ENCODE measurements around the gene FOXO6. TPM values are rescaled to one million over a fixed set of nuclear protein-coding genes. Genes with fewer than 3 reads are reported as not detected.

Gene FOXO6
- total RNA-seq, 1 experiment from 2014 or later, result 0.59 TPM

- intact Hi-C loops (cut with micrococcal nuclease; ENCODE audit: unreplicated experiment), result no loop called here
- no TSS peak for BruUV-seq (replicated peaks)
- H3K27me3 ChIP-seq (replicated peaks; ENCODE audit: control insufficient read depth, insufficient read depth, low read length), result no peaks in the 10 kb centered on the region
- no peaks in the 10 kb centered on the region for H3K9me3 ChIP-seq
- no peaks in the 10 kb centered on the region for H3K36me3 ChIP-seq (ENCODE audit: control insufficient read depth, insufficient read depth, low read length)
- Mint-ChIP-seq H3K4me1 (ENCODE audit: low read depth, unreplicated experiment) (peaks cover 9% of the 10 kb centered on the region), H3K27ac (ENCODE audit: unreplicated experiment) (no peak overlapping the region), H3K27me3 (ENCODE audit: insufficient read depth, unreplicated experiment) (peaks cover 19% of the 10 kb centered on the region), H3K9me3 (ENCODE audit: unreplicated experiment) (no peaks in the 10 kb centered on the region), H3K4me3 (ENCODE audit: unreplicated experiment) (no peak overlapping the region), H3K36me3 (ENCODE audit: insufficient read depth, unreplicated experiment) (peaks cover 6% of the 10 kb centered on the region)
- DNase-seq, result peak; percentile 43 to 46
- no peak for TF ChIP-seq CTCF (IDR thresholded peaks at IDR 0.05; ENCODE audit: insufficient read depth in 1 of 2, low read depth in 1 of 2, low read length in 1 of 2, severe bottlenecking in 1 of 2, unreplicated experiment in 1 of 2)
- no peak overlapping the region for H3K4me3 ChIP-seq (ENCODE audit: low read depth, low read length)
- CTCF ChIA-PET, result interaction anchor here (1.0 to 1.4 kb wide), 2 partner anchors 27 to 65 kb away, joined by 3 read pairs; partner anchors contain the start of gene FOXO6
- H3K4me1 ChIP-seq, result peaks cover 5% of the 10 kb centered on the region; the same call in 1 of the 2 replicates
- POLR2A ChIA-PET, result no interaction called here
These were observed 26.4 kb downstream of the FOXO6 start for GRCh38 chr1:41387667-41388091.

GRCh38 chr1:41388510-41388909, 27.3 kb downstream of the FOXO6 start:
- no peaks in the 10 kb centered on the region for H3K27me3 ChIP-seq (replicated peaks; ENCODE audit: control insufficient read depth, insufficient read depth, low read length)
- H3K4me1 ChIP-seq, result peaks cover 5% of the 10 kb centered on the region; the same call in 1 of the 2 replicates
- H3K4me3 ChIP-seq (ENCODE audit: low read depth, low read length), result no peak overlapping the region
- Mint-ChIP-seq H3K36me3 (ENCODE audit: insufficient read depth, unreplicated experiment) (peaks cover 6% of the 10 kb centered on the region), H3K27me3 (ENCODE audit: insufficient read depth, unreplicated experiment) (peaks cover 19% of the 10 kb centered on the region), H3K4me3 (ENCODE audit: unreplicated experiment) (no peak overlapping the region), H3K4me1 (ENCODE audit: low read depth, unreplicated experiment) (peaks cover 9% of the 10 kb centered on the region), H3K27ac (ENCODE audit: unreplicated experiment) (no peak overlapping the region), H3K9me3 (ENCODE audit: unreplicated experiment) (no peaks in the 10 kb centered on the region)
- H3K36me3 ChIP-seq (ENCODE audit: control insufficient read depth, insufficient read depth, low read length), result no peaks in the 10 kb centered on the region
- POLR2A ChIA-PET, result no interaction called here
- CTCF ChIA-PET, result interaction anchor here (0.6 to 1.4 kb wide), 2 partner anchors 27 to 100 kb away, joined by 3 to 5 read pairs; partner anchors contain the start of gene FOXO6
- TF ChIP-seq CTCF (IDR thresholded peaks at IDR 0.05; ENCODE audit: insufficient read depth in 1 of 2, low read depth in 1 of 2, low read length in 1 of 2, severe bottlenecking in 1 of 2, unreplicated experiment in 1 of 2), result no peak
- no TSS peak for BruUV-seq (replicated peaks)
- intact Hi-C loops (cut with micrococcal nuclease; ENCODE audit: unreplicated experiment), result no loop called here
- no peaks in the 10 kb centered on the region for H3K9me3 ChIP-seq
- DNase-seq, result no peak

GRCh38 chr1:41389009-41389408, 27.8 kb downstream of the FOXO6 start:
- BruUV-seq (replicated peaks), result no TSS peak
- Mint-ChIP-seq H3K27me3 (ENCODE audit: insufficient read depth, unreplicated experiment) (peaks cover 16% of the 10 kb centered on the region), H3K9me3 (ENCODE audit: unreplicated experiment) (no peaks in the 10 kb centered on the region), H3K4me1 (ENCODE audit: low read depth, unreplicated experiment) (peaks cover 9% of the 10 kb centered on the region), H3K27ac (ENCODE audit: unreplicated experiment) (no peak overlapping the region), H3K36me3 (ENCODE audit: insufficient read depth, unreplicated experiment) (peaks cover 6% of the 10 kb centered on the region), H3K4me3 (ENCODE audit: unreplicated experiment) (no peak overlapping the region)
- POLR2A ChIA-PET, result no interaction called here
- Histone ChIP-seq H3K4me3 (ENCODE audit: low read depth, low read length) (no peak overlapping the region), H3K36me3 (ENCODE audit: control insufficient read depth, insufficient read depth, low read length) (no peaks in the 10 kb centered on the region), H3K27me3 (replicated peaks; ENCODE audit: control insufficient read depth, insufficient read depth, low read length) (no peaks in the 10 kb centered on the region), H3K4me1 (peaks cover 5% of the 10 kb centered on the region; the same call in 1 of the 2 replicates), H3K9me3 (no peaks in the 10 kb centered on the region)
- intact Hi-C loops (cut with micrococcal nuclease; ENCODE audit: unreplicated experiment), result no loop called here
- no peak for TF ChIP-seq CTCF (IDR thresholded peaks at IDR 0.05; ENCODE audit: insufficient read depth in 1 of 2, low read depth in 1 of 2, low read length in 1 of 2, severe bottlenecking in 1 of 2, unreplicated experiment in 1 of 2)
- no peak for DNase-seq
- CTCF ChIA-PET, result no interaction called here
